Measurements from ENCODE around the gene AQP5. TPM values are rescaled to one million over a fixed set of nuclear protein-coding genes. Genes with fewer than 3 reads are reported as not detected.
"Not testable (repeated sequence)": the region's sequence is repeated elsewhere in the genome, so short reads cannot be mapped to it uniquely, and the experiment has no call there.

The AQP5 gene
- total and polyA plus RNA-seq, 2 donors = 0.32 to 1.4 TPM

DNA sequence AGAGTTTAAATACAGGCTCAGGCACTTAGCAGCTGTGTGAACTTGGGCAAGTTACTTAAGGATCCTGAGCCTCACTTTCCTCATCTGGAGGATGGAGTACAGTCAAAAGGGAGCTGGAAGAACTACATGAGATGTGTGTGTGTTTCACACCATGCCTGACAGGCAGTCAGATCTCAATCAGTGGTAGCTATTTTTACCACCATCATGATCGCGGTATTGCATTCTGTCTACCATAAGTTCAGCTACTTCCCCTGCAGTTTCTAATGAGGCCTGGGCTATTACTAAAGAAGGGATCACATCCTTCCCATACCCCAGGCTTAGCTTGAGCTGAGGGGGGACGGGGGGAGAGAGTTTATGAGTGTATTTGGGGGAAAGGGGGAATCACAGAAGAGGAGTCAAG is 18.1 kb downstream of the AQP5 start:
- Histone ChIP-seq H3K36me3 (ENCODE audit: insufficient read depth) (no peaks in the 10 kb centered on the region), H3K4me3 (ENCODE audit: low read depth, low read length) (no peak overlapping the region), H3K27ac (ENCODE audit: low read depth) (no peak overlapping the region), H3K4me1 (ENCODE audit: insufficient read depth) (no peaks in the 10 kb centered on the region)
- DNase-seq (ENCODE audit: extremely low spot score) = no peak
- 90% methylated on average over 3 of the region's 3 CpGs for WGBS

DNA sequence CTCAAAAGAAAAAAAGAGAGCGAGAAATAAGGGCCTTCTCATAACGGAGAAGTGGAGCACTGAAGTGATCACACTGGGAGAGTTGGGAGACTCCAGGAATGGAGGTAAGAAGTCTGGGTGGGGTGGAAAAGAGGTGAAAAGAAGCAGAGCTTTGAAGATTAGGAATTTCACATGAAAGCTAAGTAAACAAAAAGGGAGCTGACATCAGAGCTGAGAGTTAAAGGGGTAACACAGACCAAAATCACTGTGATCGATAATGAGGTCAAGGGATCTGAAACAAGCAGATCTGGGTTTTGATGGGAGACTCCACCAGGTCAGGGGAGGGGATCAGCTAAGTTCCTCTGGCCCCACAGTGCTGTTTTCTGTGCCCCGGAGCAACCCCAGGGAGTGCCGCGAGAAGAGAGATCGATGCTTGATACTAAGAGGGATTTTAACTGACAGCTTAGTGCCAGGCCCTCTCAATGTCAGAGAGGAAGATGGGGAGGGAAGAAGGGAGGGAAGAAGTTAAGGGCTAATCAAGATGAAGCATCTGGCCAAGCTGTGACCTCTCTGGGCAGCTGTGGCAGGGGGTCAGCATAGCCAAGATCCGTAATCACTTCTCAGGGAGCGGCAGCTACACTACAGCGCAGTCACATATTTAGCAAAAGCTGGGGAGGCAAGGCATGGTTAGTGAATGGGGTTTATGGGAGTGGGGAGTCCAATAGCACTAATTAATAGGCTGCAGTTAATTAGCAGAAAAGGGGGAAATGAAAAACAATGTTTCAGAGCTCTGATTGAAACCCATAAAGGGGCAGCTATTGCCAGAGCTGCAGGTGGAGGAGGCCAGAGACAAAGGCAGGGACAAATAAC is 19.1 kb downstream of the AQP5 start:
- no peak for DNase-seq (ENCODE audit: extremely low spot score)
- Histone ChIP-seq H3K4me3 (ENCODE audit: low read depth, low read length) (no peak overlapping the region), H3K36me3 (ENCODE audit: insufficient read depth) (no peaks in the 10 kb centered on the region), H3K4me1 (ENCODE audit: insufficient read depth) (no peaks in the 10 kb centered on the region), H3K27ac (ENCODE audit: low read depth) (no peak overlapping the region)
- 88% methylated on average over 10 of the region's 10 CpGs for WGBS

DNA sequence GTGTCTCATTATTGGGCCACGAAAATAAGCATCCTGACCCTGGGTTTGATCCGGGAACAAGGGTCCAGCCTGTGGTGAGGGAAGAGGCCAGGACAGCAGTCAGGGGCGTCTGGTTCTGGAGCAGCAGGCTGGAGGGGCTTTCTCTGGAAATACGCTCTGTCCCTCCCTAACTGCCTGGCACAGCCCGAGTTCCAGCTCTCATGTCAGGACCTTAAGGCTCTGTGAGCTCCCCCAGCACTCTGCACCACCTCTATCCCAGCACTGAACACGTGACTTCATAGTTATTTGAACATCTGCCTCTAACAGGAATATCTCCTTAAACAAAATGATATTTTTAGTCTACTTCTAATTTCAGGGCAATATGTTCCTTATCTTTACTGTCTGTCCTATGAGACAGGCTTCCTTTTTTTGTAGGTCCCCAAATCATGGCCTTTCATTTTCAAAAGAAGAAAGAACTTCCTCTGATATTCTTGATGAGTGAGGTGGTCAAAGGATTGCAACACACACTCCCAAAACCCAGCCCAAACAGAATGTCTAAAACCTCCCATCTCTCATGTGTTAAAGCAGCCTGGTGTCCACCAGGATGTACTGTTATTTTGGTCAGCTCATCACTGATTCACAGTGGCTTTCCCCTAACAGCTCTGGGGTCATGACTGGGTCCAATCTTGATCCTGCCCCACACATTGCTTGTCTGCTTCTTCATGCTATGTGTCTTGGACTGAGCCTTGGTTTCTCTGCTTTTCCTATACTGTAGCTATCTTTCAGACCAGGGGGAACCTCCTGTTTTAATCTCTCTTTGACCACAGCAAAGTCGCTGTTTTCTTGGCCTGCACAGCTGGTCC is 20.8 kb downstream of the AQP5 start:
- DNase-seq (ENCODE audit: extremely low spot score) = no peak
- no peak overlapping the region for H3K27ac ChIP-seq (ENCODE audit: low read depth)
- H3K4me1 ChIP-seq (ENCODE audit: insufficient read depth) = no peaks in the 10 kb centered on the region
- no peaks in the 10 kb centered on the region for H3K36me3 ChIP-seq (ENCODE audit: insufficient read depth)
- no peak overlapping the region for H3K4me3 ChIP-seq (ENCODE audit: low read depth, low read length)
- 70% methylated on average over 7 of the region's 7 CpGs for WGBS

DNA sequence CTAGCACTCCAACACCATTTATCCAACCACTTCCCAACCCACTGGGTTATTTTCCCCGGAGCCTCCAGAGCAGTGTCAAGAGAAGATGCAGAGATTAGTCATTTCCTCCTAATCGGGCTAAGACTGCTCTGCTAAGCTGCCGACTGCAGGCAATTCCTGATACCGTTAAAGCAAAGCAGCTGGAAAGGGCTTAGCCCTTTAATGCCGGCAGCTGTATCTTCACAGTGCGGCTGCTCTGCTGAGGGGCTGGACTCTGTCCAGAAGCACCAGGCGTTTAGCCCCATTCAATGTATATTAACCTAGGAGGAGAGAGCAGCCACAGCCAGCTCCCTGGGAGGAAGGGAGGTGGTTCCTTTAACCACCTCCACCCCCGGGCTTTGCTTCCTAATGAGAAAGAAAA is 22.2 kb downstream of the AQP5 start:
- DNase-seq (ENCODE audit: extremely low spot score) = no peak
- Histone ChIP-seq H3K27ac (ENCODE audit: low read depth) (no peak overlapping the region), H3K36me3 (ENCODE audit: insufficient read depth) (no peaks in the 10 kb centered on the region), H3K4me1 (ENCODE audit: insufficient read depth) (no peaks in the 10 kb centered on the region), H3K4me3 (ENCODE audit: low read depth, low read length) (no peak overlapping the region)
- WGBS = 4% methylated on average over 8 of the region's 8 CpGs

DNA sequence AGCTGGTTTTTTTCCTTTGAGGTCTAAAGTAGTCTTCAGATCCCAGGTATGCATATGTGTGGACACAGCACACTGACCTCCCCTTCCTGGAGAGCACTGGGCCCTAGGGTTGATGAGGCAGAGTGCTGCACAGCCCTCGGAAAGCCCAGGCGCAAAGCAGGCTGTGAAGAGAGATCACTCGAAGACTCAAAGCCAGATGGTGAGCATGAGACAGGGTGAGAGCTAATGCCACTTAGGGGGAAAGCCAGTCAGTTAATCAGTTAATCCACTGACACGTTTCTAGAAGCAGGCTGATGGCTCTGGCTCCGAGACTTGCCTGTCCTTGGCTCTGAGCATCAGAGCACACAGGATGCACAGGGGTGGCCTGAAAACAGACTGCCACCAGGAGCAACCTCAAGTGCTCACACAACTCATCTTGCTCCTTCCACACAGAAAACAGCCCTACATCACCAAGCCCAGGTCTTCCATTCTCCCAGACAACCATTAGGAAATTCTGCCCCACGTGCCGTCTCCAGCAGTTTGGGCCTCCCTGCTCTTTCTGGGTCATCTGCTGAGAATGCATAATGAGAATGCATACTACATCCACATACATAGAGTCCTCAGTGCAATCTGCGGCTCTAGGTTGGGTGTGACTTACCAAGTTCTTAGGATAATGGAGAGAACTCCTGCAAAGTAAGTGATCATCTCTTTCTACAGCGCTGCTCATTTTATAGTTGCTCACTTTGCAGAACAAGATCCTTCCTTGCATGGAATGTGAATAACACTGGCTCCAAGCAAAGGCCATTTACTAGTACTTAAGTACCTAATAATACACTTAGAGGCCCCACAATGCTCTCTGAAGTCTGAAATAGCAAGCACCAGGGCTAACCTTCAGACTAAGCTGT is 23.0 kb downstream of the AQP5 start:
- H3K27ac ChIP-seq (ENCODE audit: low read depth) = no peak overlapping the region
- H3K4me3 ChIP-seq (ENCODE audit: low read depth, low read length) = no peak overlapping the region

DNA sequence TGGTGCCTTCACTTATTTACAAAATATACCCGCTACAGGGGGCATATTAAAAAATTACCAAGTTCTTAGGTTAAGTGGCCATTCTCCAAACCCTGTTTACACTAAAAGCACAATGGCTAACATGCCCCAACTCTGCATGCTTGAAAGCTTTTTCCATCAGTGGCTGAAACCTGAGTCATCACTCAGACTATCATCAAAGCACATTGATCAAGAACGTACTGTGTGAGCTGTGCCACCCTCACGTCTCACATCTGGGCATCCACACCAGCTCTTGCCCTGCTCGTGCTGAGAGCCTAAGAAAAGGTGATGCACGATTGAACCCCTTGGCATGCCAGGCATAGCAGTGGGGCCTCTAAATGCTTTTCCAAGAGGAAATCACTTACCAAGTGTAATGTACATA is 24.3 kb downstream of the AQP5 start:
- H3K4me1 ChIP-seq (ENCODE audit: insufficient read depth) = no peaks in the 10 kb centered on the region
- 94% methylated on average over 5 of the region's 5 CpGs for WGBS
- DNase-seq (ENCODE audit: extremely low spot score) = no peak

More for the DNA sequence above, 23.0 kb downstream of the AQP5 start:
- Histone ChIP-seq H3K4me1 (ENCODE audit: insufficient read depth) (no peaks in the 10 kb centered on the region), H3K36me3 (ENCODE audit: insufficient read depth) (no peaks in the 10 kb centered on the region)
- WGBS = 75% methylated on average over 9 of the region's 9 CpGs
- no peak for DNase-seq (ENCODE audit: extremely low spot score)

DNA sequence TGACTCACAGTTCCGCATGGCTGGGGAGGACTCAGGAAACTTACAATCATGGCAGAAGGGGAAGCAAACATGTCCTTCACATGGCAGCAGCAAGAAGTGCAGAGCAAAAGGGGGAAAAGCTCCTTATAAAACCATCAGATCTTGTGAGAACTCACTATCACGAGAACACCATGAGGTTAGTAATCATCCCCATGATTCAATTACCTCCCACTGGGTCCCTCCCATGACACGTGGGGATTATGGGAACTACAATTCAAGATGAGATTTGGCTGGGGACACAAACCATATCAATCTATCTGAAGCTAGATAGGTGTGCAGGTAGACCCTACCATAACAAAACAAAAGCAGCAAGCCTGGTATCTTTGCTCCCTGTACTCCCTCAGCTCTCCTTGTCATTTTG is 24.8 kb downstream of the AQP5 start:
- not testable (repeated sequence) for H3K36me3 ChIP-seq (ENCODE audit: insufficient read depth); H3K27ac ChIP-seq (ENCODE audit: low read depth); H3K4me1 ChIP-seq (ENCODE audit: insufficient read depth); DNase-seq (ENCODE audit: extremely low spot score); H3K4me3 ChIP-seq (ENCODE audit: low read depth, low read length)
- 89% methylated on average over 3 of the region's 3 CpGs for WGBS

More for the DNA sequence above, 24.3 kb downstream of the AQP5 start:
- H3K36me3 ChIP-seq (ENCODE audit: insufficient read depth) = no peaks in the 10 kb centered on the region
- H3K4me3 ChIP-seq (ENCODE audit: low read depth, low read length) = no peak overlapping the region
- no peak overlapping the region for H3K27ac ChIP-seq (ENCODE audit: low read depth)

DNA sequence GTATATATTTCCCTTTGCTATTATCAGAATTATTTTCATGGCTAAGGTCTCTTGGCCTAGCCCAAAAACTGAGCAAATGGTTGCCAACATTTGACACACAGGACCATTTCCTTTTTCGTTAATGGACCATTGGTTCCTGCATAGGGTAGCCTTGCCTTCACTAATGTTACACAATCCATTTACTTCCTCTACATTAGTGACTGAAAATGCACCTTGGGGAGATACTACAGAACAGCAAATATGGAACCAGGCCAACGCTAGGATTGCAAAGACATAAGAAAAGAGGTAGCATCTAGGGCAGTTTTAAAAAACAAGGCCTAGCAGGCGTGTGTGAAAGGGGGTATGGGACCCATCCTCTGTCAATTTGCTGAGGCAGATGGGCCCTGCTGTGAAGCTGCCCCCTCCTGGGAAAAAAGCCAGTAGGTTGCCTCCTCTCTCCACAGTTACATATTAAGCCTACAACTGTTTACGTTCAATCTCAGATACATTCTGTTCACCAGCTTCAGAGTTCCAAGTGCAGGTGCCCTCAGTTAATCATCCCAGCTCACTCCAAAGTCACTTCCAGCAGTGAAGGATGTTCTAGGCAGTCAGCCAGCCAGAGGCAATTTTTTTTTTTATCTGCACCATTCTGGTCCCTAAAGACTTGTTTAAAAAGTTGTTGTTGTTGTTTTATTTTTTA is 26.1 kb downstream of the AQP5 start:
- no peak overlapping the region for H3K4me3 ChIP-seq (ENCODE audit: low read depth, low read length)
- H3K36me3 ChIP-seq (ENCODE audit: insufficient read depth) = no peaks in the 10 kb centered on the region
- DNase-seq (ENCODE audit: extremely low spot score) = no peak
- no peak overlapping the region for H3K27ac ChIP-seq (ENCODE audit: low read depth)
- 77% methylated on average over 4 of the region's 4 CpGs for WGBS
- no peaks in the 10 kb centered on the region for H3K4me1 ChIP-seq (ENCODE audit: insufficient read depth)

DNA sequence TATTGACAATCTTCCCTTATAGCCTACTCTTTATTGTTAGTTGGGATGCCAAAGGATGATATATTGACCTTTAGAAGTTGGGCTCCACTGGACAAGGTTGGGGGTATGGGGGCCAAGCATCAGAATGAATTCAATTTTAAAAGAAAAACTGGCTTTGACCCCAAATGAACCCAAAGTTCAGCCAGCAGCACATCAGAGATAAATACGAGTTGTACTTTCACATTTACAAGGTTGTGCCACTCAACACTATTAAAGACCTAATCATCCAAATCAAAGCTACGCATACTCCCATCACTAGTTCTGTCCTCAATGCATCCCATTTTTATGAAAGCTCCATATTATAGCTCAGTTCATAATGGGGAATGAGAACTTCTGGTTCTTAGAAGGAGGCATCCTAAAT is 27.7 kb downstream of the AQP5 start:
- H3K4me1 ChIP-seq (ENCODE audit: insufficient read depth); H3K27ac ChIP-seq (ENCODE audit: low read depth); H3K4me3 ChIP-seq (ENCODE audit: low read depth, low read length); H3K36me3 ChIP-seq (ENCODE audit: insufficient read depth); DNase-seq (ENCODE audit: extremely low spot score): not testable (repeated sequence)
- WGBS = 91% methylated on average over 2 of the region's 2 CpGs

DNA sequence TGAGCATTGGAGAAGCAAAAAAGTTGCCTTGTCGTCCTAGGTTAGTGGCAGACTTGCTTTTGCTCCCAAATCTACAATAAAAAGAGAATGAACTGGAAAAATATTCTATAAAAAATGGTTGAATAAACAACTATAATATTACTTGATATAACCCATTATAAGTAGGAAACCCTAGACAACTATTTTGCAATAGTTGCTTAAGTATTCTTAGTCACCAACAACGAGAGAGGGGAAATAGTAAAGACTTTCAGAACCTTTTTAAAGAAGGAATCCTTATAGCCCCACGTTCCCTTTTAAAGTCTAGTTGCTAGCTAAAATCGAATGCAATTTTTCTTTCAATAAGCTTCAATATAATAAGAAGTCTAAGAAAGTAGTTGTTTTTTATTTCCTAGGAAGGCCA is 28.6 kb downstream of the AQP5 start:
- no peak for DNase-seq (ENCODE audit: extremely low spot score)
- no peaks in the 10 kb centered on the region for H3K4me1 ChIP-seq (ENCODE audit: insufficient read depth)
- no peak overlapping the region for H3K4me3 ChIP-seq (ENCODE audit: low read depth, low read length)
- no peaks in the 10 kb centered on the region for H3K36me3 ChIP-seq (ENCODE audit: insufficient read depth)
- 78% methylated on average over 4 of the region's 4 CpGs for WGBS
- no peak overlapping the region for H3K27ac ChIP-seq (ENCODE audit: low read depth)

DNA sequence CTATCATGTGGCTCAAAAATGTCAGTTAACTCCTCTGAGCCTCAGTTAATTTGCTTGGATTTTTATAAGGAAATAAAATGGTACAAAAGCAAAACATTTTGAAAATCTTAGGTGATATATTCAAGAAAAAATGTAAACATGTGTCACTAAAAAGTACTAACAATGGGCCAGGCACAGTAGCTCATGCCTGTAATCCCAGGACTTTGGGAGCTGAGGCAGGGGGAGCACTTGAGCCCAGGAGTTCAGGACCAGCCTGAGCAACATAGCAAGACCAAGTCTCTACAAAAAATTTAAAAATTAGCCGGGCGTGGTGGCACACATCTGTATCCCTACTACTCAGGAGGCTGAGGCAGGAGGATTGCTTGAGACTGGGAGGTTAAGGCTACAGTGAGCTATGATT is 36.8 kb downstream of the AQP5 start:
- WGBS = 90% methylated on average over 2 of the region's 2 CpGs
- H3K27ac ChIP-seq (ENCODE audit: low read depth) = no peak overlapping the region
- H3K36me3 ChIP-seq (ENCODE audit: insufficient read depth) = no peaks in the 10 kb centered on the region
- H3K4me3 ChIP-seq (ENCODE audit: low read depth, low read length) = no peak overlapping the region
- no peak for DNase-seq (ENCODE audit: extremely low spot score)
- H3K4me1 ChIP-seq (ENCODE audit: insufficient read depth) = no peaks in the 10 kb centered on the region

DNA sequence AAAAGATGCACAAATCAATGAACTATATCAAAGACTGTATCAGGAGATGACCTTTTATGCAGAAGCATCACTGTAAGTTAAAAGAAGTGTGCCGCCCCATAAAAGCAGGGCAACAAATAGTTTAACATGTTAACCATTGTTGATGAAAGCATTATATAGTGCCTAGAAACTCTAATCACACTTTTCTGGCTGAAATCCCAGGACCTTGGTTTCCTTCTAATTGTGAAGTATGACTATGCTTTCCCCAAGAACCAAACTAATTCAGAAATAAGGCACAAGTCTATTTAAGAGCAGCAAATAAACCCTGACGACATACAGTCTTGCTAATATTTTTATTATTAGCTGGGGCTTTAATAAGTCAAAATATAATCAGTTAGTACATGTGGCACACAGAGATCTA is 41.9 kb downstream of the AQP5 start:
- Histone ChIP-seq H3K27ac (ENCODE audit: low read depth) (no peak overlapping the region), H3K4me1 (ENCODE audit: insufficient read depth) (no peaks in the 10 kb centered on the region), H3K4me3 (ENCODE audit: low read depth, low read length) (no peak overlapping the region), H3K36me3 (ENCODE audit: insufficient read depth) (no peaks in the 10 kb centered on the region)
- 65% methylated on average over 2 of the region's 2 CpGs for WGBS
- DNase-seq (ENCODE audit: extremely low spot score) = no peak

DNA sequence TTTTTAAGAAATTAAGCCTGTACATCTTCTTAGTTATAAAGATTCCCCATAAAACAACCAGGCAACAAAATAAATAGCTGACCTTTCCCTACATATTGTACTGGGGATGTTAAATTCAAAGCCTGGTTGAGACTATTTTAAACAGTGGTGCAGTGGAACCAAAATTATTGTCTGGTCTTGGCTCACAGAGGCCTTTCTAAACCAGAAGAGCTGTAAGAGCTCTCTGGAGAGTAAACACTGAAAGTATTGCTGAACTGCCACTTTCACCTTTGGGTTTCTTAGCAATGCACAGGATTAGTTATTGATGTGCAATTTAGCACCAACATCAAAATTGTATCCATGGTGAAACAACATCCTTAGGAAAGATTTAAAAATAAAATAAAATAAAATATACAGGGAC is 43.0 kb downstream of the AQP5 start:
- Histone ChIP-seq H3K4me1 (ENCODE audit: insufficient read depth) (no peaks in the 10 kb centered on the region), H3K4me3 (ENCODE audit: low read depth, low read length) (no peak overlapping the region), H3K27ac (ENCODE audit: low read depth) (no peak overlapping the region), H3K36me3 (ENCODE audit: insufficient read depth) (no peaks in the 10 kb centered on the region)
- no peak for DNase-seq (ENCODE audit: extremely low spot score)

Data from urinary bladder (tissue), 4 donors.